ENCODE data around the gene DAGLA. TPM values are rescaled to one million over a fixed set of nuclear protein-coding genes. Genes with fewer than 3 reads are reported as not detected.

The DAGLA gene
- total RNA-seq, 1 donor from 2014 or later: 8.7 TPM

- Mint-ChIP-seq H3K9me3 (ENCODE audit: low read depth) (no peaks in the 10 kb centered on the region), H3K4me3 (ENCODE audit: low read depth) (no peak overlapping the region), H3K36me3 (ENCODE audit: insufficient read depth) (peaks cover 3% of the 10 kb centered on the region), H3K4me1 (ENCODE audit: low read depth) (peaks cover 4% of the 10 kb centered on the region), H3K27me3 (no peaks in the 10 kb centered on the region), H3K27ac (no peak overlapping the region)
- DNase-seq (ENCODE audit: low spot score, unreplicated experiment): no peak
- TF ChIP-seq CTCF (IDR thresholded peaks at IDR 0.05; ENCODE audit: unreplicated experiment): no peak
Observed at GRCh38 chr11:61743486-61744095, 63.4 kb downstream of the DAGLA start.

- Mint-ChIP-seq H3K27ac (no peak overlapping the region), H3K9me3 (ENCODE audit: low read depth) (no peaks in the 10 kb centered on the region), H3K27me3 (no peaks in the 10 kb centered on the region), H3K4me1 (ENCODE audit: low read depth) (peaks cover 9% of the 10 kb centered on the region), H3K36me3 (ENCODE audit: insufficient read depth) (peaks cover 3% of the 10 kb centered on the region), H3K4me3 (ENCODE audit: low read depth) (no peak overlapping the region)
- no peak for DNase-seq (ENCODE audit: low spot score, unreplicated experiment)
- TF ChIP-seq CTCF (IDR thresholded peaks at IDR 0.05; ENCODE audit: unreplicated experiment): no peak
Observed at GRCh38 chr11:61744181-61744580, 64.0 kb downstream of the DAGLA start.

GRCh38 chr11:61744609-61745156 is 64.5 kb downstream of the DAGLA start:
- Mint-ChIP-seq H3K27ac (no peak overlapping the region), H3K9me3 (ENCODE audit: low read depth) (no peaks in the 10 kb centered on the region), H3K36me3 (ENCODE audit: insufficient read depth) (peaks cover 3% of the 10 kb centered on the region), H3K4me1 (ENCODE audit: low read depth) (peaks cover 14% of the 10 kb centered on the region), H3K27me3 (no peaks in the 10 kb centered on the region), H3K4me3 (ENCODE audit: low read depth) (no peak overlapping the region)
- DNase-seq (ENCODE audit: low spot score, unreplicated experiment): no peak
- TF ChIP-seq CTCF (IDR thresholded peaks at IDR 0.05; ENCODE audit: unreplicated experiment): no peak

GRCh38 chr11:61745781-61746441 is 65.7 kb downstream of the DAGLA start:
- TF ChIP-seq CTCF (IDR thresholded peaks at IDR 0.05; ENCODE audit: unreplicated experiment): no peak
- no peaks in the 10 kb centered on the region for H3K27me3 Mint-ChIP-seq
- H3K4me1 Mint-ChIP-seq (ENCODE audit: low read depth): peaks cover 16% of the 10 kb centered on the region
- H3K36me3 Mint-ChIP-seq (ENCODE audit: insufficient read depth): peaks cover 3% of the 10 kb centered on the region
- DNase-seq (ENCODE audit: low spot score, unreplicated experiment): no peak
- H3K9me3 Mint-ChIP-seq (ENCODE audit: low read depth): no peaks in the 10 kb centered on the region
- H3K27ac Mint-ChIP-seq: no peak overlapping the region
- H3K4me3 Mint-ChIP-seq (ENCODE audit: low read depth): no peak overlapping the region

DNA sequence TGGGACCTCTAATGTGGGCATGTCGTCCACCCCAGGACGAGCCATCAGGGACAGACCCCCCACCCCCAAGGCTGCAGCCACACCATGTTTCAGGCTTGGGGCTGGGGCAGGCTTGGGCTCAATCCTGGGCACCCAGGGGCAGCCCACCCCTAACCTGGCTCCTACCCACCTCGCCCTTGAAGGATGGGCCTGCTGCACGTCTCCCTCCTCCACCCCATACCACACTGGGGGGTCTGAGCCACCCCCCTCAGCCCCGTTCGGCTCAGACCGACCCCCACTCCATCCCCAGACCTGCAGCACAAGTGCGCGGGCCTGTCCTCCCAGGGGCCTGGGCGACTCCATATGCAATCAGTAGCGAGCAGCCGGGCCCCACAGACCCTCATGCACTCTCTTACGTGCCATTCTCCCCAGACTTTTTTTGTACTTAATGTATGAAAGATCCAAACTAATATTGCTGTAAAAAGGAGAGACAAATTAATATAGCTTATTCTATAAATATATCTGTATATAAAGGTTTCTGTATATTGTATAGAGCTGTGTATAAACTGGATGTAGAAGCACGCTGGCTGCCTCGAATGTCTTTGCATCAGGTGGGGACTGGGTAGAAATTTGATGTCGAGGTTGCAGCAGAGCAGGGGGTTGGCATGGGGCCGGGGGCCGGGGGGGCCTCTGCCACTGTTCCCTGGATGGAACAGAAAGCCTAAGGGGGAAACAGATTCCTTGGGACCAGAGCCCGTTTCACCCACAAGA is 66.4 kb downstream of the DAGLA start:
- H3K4me3 Mint-ChIP-seq (ENCODE audit: low read depth): no peak overlapping the region
- H3K27me3 Mint-ChIP-seq: peaks cover 4% of the 10 kb centered on the region
- peaks cover 3% of the 10 kb centered on the region for H3K36me3 Mint-ChIP-seq (ENCODE audit: insufficient read depth)
- no peak overlapping the region for H3K27ac Mint-ChIP-seq
- no peaks in the 10 kb centered on the region for H3K9me3 Mint-ChIP-seq (ENCODE audit: low read depth)
- H3K4me1 Mint-ChIP-seq (ENCODE audit: low read depth): peaks cover 19% of the 10 kb centered on the region
- TF ChIP-seq CTCF (IDR thresholded peaks at IDR 0.05; ENCODE audit: unreplicated experiment): no peak
- no peak for DNase-seq (ENCODE audit: low spot score, unreplicated experiment)
